Uterus (tissue), 2 donors: ENCODE data around the gene BPTF.

Experiments used
- POLR2A ChIP-seq, 2 donors: fragments of 450-650 bp; IDR thresholded peaks; one replicate each; pipeline ENCODE4 v1.6.1; 2016; ENCODE audit warnings: antibody characterized with exemption in 2 of 2, mild to moderate bottlenecking in 1 of 2, moderate library complexity in 1 of 2
- TF ChIP-seq, protein P1 (sequence below), 4 experiments: fragments of 200-600 bp in 2 of 4; fragments of 450-650 bp in 2 of 4; sonication (generic) in 2 of 4; IDR thresholded peaks; one replicate each; pipeline ENCODE4 v1.5.1; 2016 to 2019; ENCODE audit warnings: antibody characterized with exemption in 4 of 4, mild to moderate bottlenecking in 2 of 4, moderate library complexity in 1 of 4

- TF ChIP-seq POLR2A (IDR thresholded peaks at IDR 0.05) = no peak
- TF ChIP-seq, protein P1, sequence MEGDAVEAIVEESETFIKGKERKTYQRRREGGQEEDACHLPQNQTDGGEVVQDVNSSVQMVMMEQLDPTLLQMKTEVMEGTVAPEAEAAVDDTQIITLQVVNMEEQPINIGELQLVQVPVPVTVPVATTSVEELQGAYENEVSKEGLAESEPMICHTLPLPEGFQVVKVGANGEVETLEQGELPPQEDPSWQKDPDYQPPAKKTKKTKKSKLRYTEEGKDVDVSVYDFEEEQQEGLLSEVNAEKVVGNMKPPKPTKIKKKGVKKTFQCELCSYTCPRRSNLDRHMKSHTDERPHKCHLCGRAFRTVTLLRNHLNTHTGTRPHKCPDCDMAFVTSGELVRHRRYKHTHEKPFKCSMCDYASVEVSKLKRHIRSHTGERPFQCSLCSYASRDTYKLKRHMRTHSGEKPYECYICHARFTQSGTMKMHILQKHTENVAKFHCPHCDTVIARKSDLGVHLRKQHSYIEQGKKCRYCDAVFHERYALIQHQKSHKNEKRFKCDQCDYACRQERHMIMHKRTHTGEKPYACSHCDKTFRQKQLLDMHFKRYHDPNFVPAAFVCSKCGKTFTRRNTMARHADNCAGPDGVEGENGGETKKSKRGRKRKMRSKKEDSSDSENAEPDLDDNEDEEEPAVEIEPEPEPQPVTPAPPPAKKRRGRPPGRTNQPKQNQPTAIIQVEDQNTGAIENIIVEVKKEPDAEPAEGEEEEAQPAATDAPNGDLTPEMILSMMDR (IDR thresholded peaks at IDR 0.05) = no peak
Measured at GRCh38 chr17:68004201-68004600, 178.9 kb downstream of the BPTF start.
